Measurements from ENCODE around the gene FLCN.
A peak's percentile ranks its signal among the peaks of the same experiment; 100 is the strongest.
"Not testable (repeated sequence)": the region's sequence is repeated elsewhere in the genome, so short reads cannot be mapped to it uniquely, and the experiment has no call there.

FLCN gene

DNA sequence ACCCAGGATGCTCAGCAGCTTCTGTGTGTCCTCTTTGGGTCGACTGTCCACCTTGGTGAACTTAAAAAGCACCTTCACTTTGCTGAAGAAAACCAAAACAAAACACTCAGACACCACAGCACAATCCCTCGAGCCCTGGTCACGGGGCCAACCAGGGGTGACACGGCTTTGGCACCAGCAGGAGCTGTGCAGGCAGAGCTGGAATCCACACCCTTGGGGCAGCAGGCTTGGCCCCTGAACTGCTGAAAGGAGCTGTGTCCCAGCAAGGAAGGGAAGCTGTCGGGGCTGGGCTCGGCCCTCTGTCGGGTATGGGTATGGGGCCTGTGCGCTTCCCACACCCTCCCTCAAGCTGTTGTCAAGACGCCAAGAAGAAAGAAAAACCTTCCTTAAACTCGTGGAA lies 23.2 kb downstream of the FLCN start:
- no peak for DNase-seq

DNA sequence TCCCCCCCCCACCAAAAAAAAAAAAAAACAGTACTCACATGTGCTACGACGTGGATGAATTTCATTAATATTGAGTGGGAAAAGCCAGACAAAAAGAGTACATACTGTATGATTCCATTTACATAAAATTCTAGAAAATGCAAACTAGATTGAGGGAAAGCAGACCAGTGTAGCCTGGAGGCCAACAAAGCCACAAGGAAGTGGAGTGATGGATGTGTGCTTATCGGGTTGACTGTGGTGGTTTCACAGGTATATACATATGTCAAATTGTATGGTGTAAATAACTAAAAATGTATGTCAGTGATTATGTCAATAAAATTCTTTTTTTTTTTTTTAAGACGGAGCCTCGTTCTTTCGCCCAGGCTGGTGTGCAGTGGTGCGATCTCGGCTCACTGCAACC lies 29.0 kb downstream of the FLCN start:
- DNase-seq, result no peak

DNA sequence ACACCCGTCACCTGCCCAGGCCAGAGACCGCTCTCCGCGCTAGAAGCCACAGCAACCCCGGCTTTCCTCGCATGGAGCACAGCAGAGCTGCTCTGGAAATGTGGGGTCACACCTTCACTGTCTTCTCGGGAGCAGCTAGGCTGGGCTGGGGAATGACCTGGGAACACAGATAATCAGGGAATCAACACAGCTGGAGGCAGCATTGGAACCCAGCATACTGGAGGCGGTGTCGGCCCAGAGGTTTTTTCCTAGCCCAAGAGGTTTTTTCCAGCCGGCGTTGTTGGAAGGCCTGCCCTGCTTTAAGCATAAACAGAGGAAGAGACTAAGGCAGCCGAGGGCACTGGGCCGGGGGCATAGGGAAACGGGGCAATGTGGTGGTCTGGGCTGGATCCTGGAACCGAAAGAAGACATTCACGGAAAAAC lies 30.0 kb downstream of the FLCN start:
- no peak for DNase-seq

DNA sequence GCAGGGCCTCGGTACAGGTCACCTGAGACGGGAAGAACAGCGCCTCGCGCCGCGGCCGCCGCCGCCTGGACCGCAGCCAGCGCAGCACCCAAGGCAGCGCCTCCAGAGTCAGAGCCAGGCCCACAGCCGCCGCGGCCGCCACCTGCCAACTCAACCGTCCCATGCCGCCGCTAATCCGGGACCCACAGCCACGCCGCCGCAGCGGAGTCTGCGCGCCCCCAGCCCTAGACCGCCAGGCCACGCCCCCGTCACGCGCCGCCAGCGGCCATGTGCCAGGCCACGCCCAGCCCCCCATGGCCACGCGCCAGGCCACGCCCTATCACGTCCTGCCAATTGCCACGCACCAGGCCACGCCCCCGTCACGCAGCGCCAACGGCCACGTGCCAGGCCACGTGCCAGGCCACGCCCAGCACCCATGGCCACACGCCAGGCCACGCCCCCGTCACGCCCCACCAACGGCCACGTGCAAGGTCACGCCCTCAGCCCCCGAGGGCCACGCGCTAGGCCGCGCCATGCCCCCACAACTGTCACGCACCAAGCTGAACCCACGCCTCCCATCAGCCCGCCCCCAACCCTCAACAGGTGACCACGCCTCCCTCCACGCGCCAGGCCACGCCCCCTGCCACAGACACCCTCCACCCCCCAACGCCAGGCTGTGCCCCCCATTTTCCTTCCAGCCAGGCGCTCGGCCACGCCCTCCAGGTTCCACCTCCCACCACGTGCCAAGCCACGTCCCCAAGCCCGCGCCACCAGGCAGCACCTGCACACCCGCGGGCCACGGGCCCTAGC lies 30.6 kb downstream of the FLCN start, which contains the start of gene PLD6:
Gene PLD6, minus strand, starts transcription at position 210 of the 789 bp plus-strand sequence. Its CDS starts 47 bp downstream, at position 163.
- DNase-seq, result peak; percentile 83

DNA sequence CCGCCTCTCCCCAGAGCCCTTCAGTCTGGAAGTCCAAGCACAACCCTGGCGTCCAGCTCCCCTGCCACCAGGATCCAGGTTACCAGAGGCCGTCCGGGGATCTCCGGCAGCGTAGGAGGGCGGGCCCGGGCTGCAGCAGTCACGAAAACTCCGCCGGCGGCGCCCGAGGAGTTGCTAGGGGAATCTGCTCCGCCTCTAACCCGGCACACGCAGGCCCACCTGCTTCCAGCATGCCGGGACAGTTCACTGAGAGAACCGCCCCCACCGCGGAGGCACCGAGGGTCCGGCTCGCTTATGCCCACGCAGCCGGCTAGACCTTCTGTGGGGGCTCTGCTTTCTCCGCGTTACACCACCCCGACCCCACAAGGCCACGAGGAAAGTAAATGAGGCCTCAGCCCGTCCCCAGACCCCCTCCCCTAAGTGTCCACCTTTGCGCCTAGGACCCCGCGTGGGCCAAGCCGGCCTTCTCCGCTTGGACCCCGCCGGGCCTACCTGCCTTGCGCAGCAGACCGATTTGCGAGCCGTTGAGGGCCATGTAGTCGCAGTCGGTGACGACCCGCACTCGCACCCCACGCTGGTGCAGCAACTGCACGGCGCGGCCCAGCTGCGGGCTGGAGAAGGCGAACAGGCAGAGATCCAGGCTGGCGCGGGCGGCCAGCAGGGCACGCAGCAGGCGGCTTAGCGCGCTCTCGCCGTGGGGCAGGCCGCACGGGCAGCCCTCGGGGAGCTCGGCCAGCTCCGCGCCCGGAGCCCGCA lies 31.4 kb downstream of the FLCN start:
- no peak for DNase-seq

DNA sequence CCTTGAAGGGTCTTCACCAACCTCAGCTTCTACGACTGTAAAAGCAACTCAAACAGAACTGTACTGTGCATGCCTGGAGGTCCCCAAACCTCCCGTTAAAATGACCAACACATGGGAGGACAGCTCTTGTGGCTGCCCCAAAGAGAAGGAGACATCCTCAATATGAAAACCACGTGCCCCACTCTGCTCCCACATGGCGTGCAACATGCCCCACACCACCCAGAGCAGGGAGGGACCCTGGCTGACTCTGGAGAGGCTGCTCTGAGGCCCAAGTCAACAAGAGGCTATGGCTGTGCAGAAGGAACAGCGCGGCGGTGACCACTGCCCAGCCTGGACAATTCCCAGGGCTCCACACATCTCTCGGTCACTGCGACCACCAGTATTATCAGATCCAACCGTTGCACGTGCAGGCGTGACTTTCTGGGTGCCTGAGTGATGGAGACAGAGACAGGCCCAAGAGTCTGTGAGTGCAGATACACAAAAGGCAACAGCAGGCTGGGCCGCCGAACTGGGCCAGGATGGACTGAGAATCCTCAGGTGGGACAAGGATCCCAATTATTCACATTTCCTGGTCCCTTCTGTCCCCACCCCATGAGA lies 32.2 kb downstream of the FLCN start:
- DNase-seq, result no peak

DNA sequence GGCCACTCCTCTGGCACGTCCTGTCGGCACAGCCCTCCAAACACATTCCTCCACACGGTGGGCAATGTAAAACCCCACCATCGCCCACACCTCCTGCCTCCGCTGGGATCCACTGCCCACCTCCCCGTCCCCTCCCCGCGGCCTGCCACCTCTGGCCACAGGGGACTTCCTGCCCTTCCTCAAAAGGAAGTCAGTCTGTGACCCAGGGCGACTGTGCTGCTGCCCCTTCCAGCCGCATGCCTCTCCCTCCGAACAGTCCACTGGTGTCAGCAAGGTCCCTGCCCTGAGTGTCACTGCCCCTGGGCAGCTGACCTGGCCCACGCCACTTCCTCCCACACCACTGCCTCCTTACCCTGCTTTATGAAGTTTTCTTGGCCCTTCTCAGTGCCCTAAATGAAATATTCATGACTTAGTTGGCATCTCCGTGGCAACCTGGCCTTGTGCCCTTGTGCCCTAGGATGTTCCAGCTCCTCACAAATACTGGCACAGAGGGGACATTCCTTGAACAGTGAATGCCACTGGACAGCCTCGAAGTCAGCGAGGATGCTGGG lies 32.9 kb downstream of the FLCN start:
- DNase-seq, result no peak

DNA sequence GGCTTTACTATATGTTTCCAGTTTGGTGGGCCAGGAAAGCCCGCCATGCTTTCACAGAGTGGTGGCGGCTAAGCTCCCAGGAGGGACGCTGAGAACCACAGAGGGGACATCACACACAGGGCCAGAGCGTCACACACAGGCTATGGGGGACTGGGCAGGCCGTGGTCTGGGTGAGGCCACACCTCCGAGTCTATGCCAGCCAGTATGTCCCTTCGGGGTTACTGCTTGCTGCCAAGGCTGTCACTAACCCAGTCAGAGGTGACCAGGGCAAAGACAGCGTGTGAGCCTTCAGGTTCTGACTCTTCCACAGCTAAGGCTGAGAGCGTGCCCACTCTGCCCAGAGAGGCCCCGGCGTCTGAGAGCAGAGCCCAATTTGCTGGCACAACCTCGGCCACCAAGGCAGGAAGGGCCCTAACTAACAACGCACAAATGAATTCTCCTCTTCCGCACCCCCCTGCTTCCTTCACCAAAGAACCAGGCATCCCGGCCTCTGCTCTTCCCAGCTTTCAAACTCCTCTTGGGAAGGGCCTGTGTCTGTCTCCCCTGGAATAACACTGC lies 33.7 kb downstream of the FLCN start:
- no peak for DNase-seq

DNA sequence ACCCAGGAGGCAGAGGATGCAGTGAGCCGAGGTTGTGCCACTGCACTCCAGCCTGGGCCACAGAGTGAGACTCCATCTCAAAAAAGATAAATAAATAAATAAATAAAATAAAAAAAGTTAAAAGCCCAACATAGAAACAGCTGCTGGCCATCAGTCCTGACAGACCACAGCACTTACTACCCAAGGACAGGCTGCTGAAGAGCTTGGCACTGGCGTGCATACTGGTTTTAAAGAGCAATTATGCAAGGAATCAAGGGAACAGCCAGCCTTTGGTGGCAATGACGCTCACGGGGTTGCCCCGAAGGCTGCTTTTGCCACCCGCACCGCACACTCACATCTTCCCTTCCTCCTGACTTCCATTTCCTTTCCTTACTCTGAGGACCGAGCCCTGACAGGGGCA lies 35.1 kb downstream of the FLCN start:
- DNase-seq, result no peak

DNA sequence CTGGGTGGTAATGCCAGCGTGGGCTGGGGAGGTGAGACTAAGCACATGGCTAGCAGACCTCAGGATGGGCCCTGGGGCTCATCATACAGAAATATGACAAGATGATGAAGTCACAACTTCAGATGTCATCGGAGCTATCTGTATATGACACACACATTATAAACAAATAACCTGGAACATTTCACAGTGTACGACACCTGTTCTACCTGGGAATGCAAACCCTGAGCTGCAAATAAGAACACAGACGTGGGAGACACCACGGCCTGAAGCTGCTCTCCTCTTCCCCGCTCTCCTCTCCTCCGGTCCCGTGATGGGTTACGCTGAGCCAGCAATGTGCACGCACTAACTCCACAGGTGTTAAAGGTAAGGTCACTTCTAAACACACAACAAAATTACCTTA lies 35.7 kb downstream of the FLCN start:
- DNase-seq, result no peak

DNA sequence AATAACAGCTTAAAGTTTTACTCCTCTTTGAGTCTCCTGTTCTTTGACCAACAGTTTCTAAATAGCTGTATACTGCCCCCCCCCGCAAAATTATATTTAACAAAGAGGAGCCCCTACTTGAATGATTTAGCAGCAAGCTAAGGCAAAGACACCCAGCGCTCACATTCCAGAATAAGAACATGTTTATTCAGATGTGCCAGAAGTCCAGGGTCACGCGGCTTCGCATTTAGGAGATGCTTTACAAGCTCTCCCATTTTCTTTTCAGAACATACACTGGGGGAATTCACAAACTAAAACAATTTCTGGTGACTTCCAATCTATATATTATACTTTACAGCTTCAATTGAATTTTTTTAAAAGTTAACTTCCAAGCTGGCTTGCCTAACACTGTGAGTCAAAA lies 36.1 kb downstream of the FLCN start:
- DNase-seq, result no peak

DNA sequence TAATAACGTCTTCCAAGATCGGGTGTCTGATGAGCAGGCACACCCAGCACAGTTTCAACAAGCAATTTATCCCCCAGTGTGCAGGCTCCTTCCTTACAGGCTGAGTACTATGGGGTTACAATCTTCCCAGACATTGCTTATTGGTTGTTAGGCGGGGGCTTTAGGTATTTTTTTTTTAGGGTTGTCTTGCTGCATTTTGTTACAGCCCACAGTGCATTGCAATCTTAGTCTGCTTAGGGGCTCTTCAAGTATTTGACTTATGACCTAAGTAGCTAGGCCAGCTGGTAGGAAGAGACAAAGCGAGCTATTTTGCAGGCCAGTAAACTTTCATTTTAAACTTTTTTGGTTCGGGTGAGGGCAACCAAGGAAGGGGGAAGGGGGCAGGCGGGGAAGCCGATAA lies 36.7 kb downstream of the FLCN start:
- no peak for DNase-seq

DNA sequence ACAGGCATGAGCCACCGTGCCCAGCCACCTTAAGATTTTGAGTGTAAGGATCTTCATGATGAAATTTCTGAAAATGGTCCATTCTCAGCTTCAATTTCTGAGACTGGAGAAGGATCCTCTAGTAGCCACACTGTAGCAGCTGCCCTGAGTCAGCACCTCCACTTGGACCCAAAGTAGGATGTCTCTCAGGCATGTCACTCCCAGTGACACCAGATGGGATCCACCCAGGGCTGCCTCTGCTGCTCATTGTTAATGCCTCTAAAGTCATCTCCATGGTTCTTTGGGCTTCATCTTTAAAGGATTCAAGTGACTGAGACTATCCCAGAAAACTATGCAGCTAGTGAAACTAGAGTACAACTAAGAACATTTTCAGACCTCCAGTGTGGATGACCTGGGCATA lies 38.7 kb downstream of the FLCN start:
- no peak for DNase-seq

DNA sequence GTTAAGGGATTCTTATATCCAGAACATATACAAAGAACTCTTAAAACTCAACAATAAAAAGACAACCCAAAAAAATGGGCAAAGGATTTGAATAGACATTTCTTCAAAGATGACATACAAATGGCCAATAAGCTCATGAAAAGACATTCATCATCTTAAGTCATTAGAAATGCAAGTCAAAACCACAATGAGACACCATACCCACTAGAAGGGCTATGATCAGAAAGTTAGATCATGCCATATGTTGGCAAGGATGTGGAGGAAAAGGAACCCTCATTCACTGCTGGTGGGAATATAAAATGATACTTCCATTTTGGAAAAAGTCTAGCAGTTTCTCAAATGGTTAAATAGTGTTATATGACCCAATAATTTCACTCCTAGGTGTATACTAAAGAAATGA lies 40.2 kb downstream of the FLCN start:
- DNase-seq, result no peak

DNA sequence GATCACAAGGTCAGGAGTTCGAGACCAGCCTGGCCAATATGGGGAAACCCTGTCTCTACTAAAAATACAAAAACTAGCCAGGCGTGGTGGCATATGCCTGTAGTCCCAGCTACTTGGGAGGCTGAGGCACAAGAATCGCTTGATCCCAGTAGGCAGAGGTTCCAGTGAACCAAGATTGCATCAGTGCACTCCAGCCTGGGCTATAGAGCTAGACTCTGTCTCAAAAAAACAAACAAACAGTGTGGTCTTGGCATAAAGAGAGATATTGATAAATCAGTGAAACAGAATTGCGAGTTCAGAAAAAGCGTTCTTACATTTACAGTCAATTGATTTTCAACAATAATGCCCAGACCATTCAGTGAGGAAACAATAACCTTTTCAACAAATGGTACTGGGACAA lies 41.5 kb downstream of the FLCN start:
- DNase-seq, result not testable (repeated sequence)

DNA sequence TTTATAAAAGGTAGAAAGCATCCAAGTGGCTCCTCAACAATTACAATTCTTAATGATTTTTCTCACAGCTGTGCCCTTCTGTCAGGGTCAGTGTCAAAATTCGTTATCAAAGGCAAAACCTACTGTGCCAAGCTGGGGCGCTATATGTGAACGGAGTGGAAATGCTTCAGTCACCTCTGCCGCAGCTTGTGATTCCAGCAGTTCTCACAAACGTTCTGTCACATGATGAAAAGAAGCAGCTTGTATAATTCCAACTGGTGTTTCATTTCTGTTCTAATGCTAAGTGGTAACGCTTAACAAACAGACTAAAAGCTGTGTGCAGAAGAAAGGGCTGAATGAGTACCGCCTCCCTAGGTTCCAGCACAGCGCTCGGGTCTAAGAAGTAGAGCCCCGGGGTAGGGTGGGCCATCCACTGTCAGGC lies 45.0 kb downstream of the FLCN start:
- no peak for DNase-seq

DNA sequence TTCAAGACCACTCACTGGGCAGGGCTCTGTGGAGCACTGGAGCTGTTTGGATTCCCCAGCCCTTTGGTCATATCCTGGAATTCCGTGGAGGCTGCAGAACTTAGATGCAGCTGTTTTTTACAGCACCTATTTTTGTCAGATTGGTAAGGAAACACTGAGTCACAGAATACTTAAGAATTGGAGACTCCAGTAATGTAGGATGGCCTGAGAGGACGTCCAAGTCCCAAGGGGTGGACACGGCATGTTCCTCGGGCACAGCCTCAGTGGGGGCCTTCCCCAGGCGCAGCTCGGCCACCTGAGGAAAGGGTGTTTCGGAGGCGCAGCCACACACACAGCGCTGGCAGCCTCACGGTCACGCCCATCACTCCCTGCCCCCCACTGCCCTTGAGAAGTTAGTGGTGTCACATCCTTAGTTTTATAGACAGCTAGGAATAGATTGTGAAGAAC lies 45.6 kb downstream of the FLCN start:
- no peak for DNase-seq

DNA sequence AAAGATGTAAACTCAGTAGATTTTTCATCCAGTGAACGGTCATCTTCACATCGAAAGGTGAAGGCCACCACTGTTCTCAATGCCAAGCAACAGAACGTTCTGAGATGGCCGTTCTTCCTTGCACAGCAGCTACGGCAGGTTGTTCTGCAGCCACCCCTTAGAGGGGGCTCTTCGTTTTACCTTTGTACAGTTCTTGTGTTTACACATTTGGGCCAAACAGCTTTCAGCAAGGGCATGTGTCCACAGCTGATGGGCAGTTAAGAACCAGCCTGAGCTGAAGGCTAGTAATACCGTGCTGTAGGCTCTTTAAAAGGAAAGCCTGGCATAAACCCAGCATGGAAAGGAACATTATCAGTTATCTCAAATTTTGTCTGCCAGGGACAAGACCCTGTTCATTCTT lies 46.8 kb downstream of the FLCN start:
- DNase-seq, result no peak

DNA sequence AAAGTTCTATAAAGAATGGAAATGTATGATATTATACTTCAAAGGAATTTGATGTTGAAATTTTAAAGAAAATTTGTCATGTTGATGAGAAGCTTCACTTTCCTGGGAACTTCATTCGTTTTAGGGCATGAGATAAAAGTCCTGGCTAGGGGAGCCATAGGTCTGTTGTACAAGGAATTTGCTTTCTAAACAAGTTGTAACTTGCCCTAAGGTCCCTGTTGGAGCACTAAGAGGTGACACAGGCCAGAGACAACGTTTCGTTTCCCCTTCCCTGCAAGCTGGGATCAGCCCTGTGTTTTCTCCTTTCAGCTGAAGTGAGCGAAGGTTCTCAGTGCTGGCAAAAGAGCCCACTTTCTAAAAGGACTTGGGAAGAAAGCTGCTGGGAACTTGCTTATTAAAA lies 47.4 kb downstream of the FLCN start:
- DNase-seq, result no peak

DNA sequence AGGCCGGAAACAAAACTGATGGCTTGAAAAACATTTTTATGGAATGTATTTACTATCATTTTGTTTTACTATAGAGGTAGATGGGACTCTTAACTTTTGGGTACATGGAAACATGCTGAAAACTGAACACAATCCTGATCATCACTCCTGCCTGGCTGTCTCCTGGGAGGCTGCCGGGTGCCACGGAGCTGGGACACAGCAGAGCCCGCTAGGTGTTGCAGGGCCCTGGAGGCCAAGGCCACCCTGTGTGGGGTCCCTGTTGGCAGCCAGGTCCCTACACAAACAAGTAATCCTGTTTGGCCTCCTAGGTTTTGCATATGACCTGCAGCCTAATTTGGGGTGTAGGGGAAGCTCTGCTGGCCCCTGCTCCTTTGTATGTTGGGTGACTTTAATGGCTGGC lies 48.4 kb downstream of the FLCN start:
- no peak for DNase-seq

DNA sequence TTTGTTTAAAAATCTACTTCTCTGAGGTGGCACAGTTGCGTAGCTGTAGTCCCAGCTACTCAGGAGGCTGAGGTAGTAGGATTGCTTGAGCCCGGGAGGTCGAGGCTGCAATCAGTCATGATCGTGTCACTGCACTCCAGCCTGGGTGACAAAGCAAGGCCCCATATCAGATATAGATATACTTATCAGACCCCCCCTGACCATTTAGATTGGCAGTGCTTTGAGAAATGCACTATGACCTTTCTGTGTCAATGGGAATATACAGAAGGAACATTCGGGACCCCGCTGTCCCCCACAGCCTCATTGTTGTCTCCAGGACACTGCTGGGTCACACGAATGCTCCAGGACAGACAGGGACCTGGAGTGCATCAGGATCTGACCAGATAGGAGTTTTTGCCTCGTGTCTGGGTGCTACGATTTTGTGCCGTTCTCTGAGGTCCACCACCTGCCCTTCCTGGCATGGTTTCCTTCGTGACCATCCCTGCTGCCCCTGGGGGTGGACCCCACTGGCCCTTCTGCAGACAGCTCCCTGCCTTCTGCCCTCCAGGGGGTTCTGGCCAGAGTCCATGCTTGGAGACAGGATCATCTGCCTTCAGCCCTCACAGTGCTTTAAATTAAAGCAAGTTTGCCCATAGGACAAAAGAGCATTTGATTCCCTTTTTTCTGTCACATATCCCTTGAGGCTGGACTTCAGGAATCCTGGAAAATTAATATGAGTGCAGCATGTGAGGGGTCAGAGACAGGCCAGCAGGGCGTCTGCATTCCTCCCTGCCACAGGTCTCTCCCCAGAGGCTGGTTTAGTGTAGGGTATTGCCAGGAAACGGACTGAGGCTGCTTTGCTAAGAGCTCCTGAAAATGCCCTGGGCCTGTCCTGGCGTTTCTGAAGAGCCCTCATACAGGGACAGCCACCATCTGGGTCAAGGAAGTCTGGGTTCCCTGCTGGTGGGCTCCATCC lies 50.1 kb downstream of the FLCN start:
- no peak for DNase-seq

DNA sequence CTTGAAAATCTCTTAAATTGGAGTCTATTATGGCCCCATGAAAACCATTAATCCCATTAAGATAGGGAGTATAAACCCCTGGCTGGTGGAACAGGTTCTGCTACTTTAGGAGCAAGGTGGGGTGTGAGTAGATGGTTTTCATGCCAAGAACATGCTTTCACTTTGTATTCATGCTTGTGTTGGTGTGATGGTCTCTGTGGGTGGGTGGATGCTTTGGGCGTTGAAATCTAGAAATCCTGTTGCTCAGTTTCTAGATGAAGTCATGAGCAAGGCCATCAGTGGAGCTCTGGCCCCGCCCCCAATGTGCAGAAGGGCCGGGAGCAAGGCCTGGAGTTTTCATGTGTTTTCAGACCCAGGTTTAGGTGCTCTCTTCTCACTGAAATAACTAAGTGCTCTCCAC lies 50.9 kb downstream of the FLCN start:
- DNase-seq, result no peak
